Heart left ventricle (tissue), 16 donors: ENCODE measurements around the gene SLC13A4. TPM values are rescaled to one million over a fixed set of nuclear protein-coding genes. Genes with fewer than 3 reads are reported as not detected.

Experiments
- ATAC-seq, 4 donors: fragments of 200-7000 bp; cut with Tn5 transposase; one replicate each; pipeline ENCODE4 v1.9.1; 2020 to 2022; ENCODE audit warnings: moderate library complexity in 4 of 4, mild to moderate bottlenecking in 3 of 4, moderate number of reproducible peaks in 1 of 4
- DNase-seq, 5 donors: peaks; one replicate each; pipeline ENCODE4 v3.0.0-alpha.2; 2020
- H3K27ac ChIP-seq, 12 donors: fragments of 200-600 bp; sonication (generic) in 4 of 12; one replicate each; pipeline versions ENCODE4 v1.5.0 to v1.8.0; 2016 to 2022; ENCODE audit warnings: mild to moderate bottlenecking in 2 of 12
- H3K27me3 ChIP-seq, 9 donors: fragments of 200-600 bp; sonication (generic) in 2 of 9; one replicate each; pipeline versions ENCODE4 v1.5.1 to v1.8.0; 2016 to 2022; ENCODE audit warnings: mild to moderate bottlenecking in 3 of 9
- H3K36me3 ChIP-seq, 9 donors: fragments of 200-600 bp; sonication (generic) in 2 of 9; one replicate each; pipeline versions ENCODE4 v1.5.0 to v1.8.0; 2018 to 2022; ENCODE audit warnings: mild to moderate bottlenecking in 2 of 9
- H3K4me1 ChIP-seq, 12 donors: fragments of 200-600 bp; sonication (generic) in 4 of 12; one replicate each; pipeline versions ENCODE4 v1.5.0 to v1.8.0; 2016 to 2022; ENCODE audit warnings: mild to moderate bottlenecking in 3 of 12
- H3K4me3 ChIP-seq, 12 donors: fragments of 200-600 bp; sonication (generic) in 4 of 12; one replicate each; pipeline versions ENCODE4 v1.5.0 to v1.8.0; 2017 to 2022; ENCODE audit warnings: mild to moderate bottlenecking in 9 of 12, moderate library complexity in 4 of 12
- H3K9me3 ChIP-seq, 12 donors: fragments of 200-600 bp; sonication (generic) in 4 of 12; one replicate each; pipeline versions ENCODE4 v1.5.0 to v1.8.0; 2016 to 2022; ENCODE audit warnings: mild to moderate bottlenecking in 1 of 12
- CTCF ChIP-seq, 12 donors: fragments of 200-600 bp; sonication (generic) in 4 of 12; IDR thresholded peaks; one replicate each; pipeline versions ENCODE4 v1.5.0 to v1.8.0; 2018 to 2022; ENCODE audit warnings: antibody characterized with exemption in 12 of 12, mild to moderate bottlenecking in 5 of 12
- POLR2A ChIP-seq, 2 donors: fragments of 450-650 bp; IDR thresholded peaks; one replicate each; pipeline ENCODE4 v1.6.1; 2017; ENCODE audit warnings: antibody characterized with exemption in 2 of 2, mild to moderate bottlenecking in 2 of 2, moderate library complexity in 2 of 2
- WGBS, 4 donors: extraction: QIAGEN DNeasy Blood & Tissue Kit in 2 of 4; methylation state at CpG; one replicate each; pipeline versions ENCODE4 v1.1.5 to v1.1.7; 2013 to 2018; 5-methylcytosine and 5-hydroxymethylcytosine counted together
- intact Hi-C, 10 donors: fragments of 100-400 bp; cut with DNase I; formaldehyde crosslinking; loops; one replicate each; pipeline versions ENCODE4 v1.11.1 to v1.14.2; 2022
- polyA plus RNA-seq, 2 donors: library from polyadenylated mRNA; stranded (reverse); fragments of 200-250 nt; gene quantifications; one replicate each; pipeline ENCODE4 v1.2.3, GENCODE V29; 2013
- total RNA-seq, 9 donors: library from RNA; depleted of rRNA in 2 of 9; stranded (reverse); fragments of >200 nt in 2 of 9; fragmentation: NEBNext Ultra II Directional in 3 of 9; extraction: Animal tissue kit (Norgen Biotek cat#: 25700) in 3 of 9; gene quantifications; one replicate each; pipeline versions ENCODE4 v1.1.0 to v1.2.4, GENCODE V29; 2016 to 2023
- donor health status: ischemic (EF 13 %, LVEDD 7.1; RV severe dilation, severe dysfunction).
- donor health status: healthy with polysubstance abuse.
- donor health status: DM: no; HTN: yes; CAD: no.
- donor health status: DM: no; HTN: no; CAD: no.
- donor health status: ischemic (EF 25% LVEDD 6.9; RV normal size, moderate dysfunction).
- donor health status: ischemic (EF 25% LVEDD 5.7; RV mildly dilated, moderate dysfunction).
- donor health status: healthy.
- donor health status: DM: yes; HTN: yes; CAD: no.
- donor health status: ischemic (EF 35%, LVEDD 5.7; RV mildly dilated, moderate dysfunction).
- donor health status: nonischemic (EF 11% LVEDD 7.7; RV severe dilation, severe dysfunction).
- donor health status: DM: yes; HTN: yes; CAD: no.
- donor health status: PGD.
- donor health status: ischemic (EF 29% LVEDD 5.4; RV normal size, mild dysfunction).
- donor health status: nonischemic (EF 23%, LVEDD 6.1; RV moderate dilation, normal function).

The SLC13A4 gene
- total and polyA plus RNA-seq, 11 donors, result 0.08 to 1.5 (median 0.46) TPM; not detected in 1

GRCh38 chr7:135683609-135684008 is 44.4 kb downstream of the SLC13A4 start:
- Histone ChIP-seq H3K36me3 (peaks cover 0 to 28% (median 7%) of the 10 kb centered on the region in 9 donors), H3K9me3 (no peaks in the 10 kb centered on the region), H3K4me1 (peaks cover 0 to 39% (median 13%) of the 10 kb centered on the region in 12 donors), H3K4me3 (no peak overlapping the region), H3K27me3 (no peaks in the 10 kb centered on the region), H3K27ac (peak overlapping the region in 3 of 12 donors; percentile 15 to 61 (median 17))
- no peak for TF ChIP-seq CTCF (IDR thresholded peaks at IDR 0.05)
- no peak for TF ChIP-seq POLR2A (IDR thresholded peaks at IDR 0.05)
- 86% methylated on average over 3 of the region's 3 CpGs for WGBS, 4 donors
- ATAC-seq (no peak), DNase-seq (no peak)
- intact Hi-C loops, result loop anchor here in 1 of 10 donors (5.0 kb wide), 1 partner anchor 109 kb away; no protein-coding TSS in a partner anchor

- peak overlapping the region in 9 of 12 donors; percentile 18 to 77 (median 56) for H3K27ac ChIP-seq
- no peaks in the 10 kb centered on the region for H3K27me3 ChIP-seq
- peak in 1 of 5 donors; percentile 48 for DNase-seq
- peak; percentile 35 to 77 (median 56) for ATAC-seq
- H3K9me3 ChIP-seq, result no peaks in the 10 kb centered on the region
- peaks cover 0 to 48% (median 19%) of the 10 kb centered on the region in 12 donors for H3K4me1 ChIP-seq
- TF ChIP-seq CTCF (IDR thresholded peaks at IDR 0.05) (no peak), POLR2A (IDR thresholded peaks at IDR 0.05) (no peak)
- H3K36me3 ChIP-seq, result peaks cover 0 to 36% (median 11%) of the 10 kb centered on the region in 9 donors
- H3K4me3 ChIP-seq, result no peak overlapping the region
- WGBS, 4 donors, result 41 to 77% (median 54%) methylated on average over 3 of the region's 3 CpGs
- intact Hi-C loops, result loop anchor here in 1 of 10 donors (5.0 kb wide), 1 partner anchor 110 kb away; no protein-coding TSS in a partner anchor
These were observed 45.8 kb downstream of the SLC13A4 start for GRCh38 chr7:135682191-135682590.

- no peak overlapping the region for H3K4me3 ChIP-seq
- ATAC-seq, result peak in 3 of 4 donors; percentile 27 to 49 (median 41)
- H3K4me1 ChIP-seq, result peaks cover 0 to 48% (median 19%) of the 10 kb centered on the region in 12 donors
- 32 to 54% (median 43%) methylated on average over 5 of the region's 5 CpGs for WGBS, 4 donors
- H3K27me3 ChIP-seq, result no peaks in the 10 kb centered on the region
- H3K36me3 ChIP-seq, result peaks cover 0 to 36% (median 11%) of the 10 kb centered on the region in 9 donors
- no peak for DNase-seq
- intact Hi-C loops, result loop anchor here in 1 of 10 donors (5.0 kb wide), 1 partner anchor 111 kb away; no protein-coding TSS in a partner anchor
- TF ChIP-seq CTCF (IDR thresholded peaks at IDR 0.05) (no peak), POLR2A (IDR thresholded peaks at IDR 0.05) (no peak)
- H3K27ac ChIP-seq, result peak overlapping the region in 9 of 12 donors; percentile 18 to 77 (median 56)
- no peaks in the 10 kb centered on the region for H3K9me3 ChIP-seq
These were observed 46.2 kb downstream of the SLC13A4 start for GRCh38 chr7:135681762-135682161.

- TF ChIP-seq POLR2A (IDR thresholded peaks at IDR 0.05) (no peak), CTCF (IDR thresholded peaks at IDR 0.05) (no peak)
- H3K4me1 ChIP-seq, result peaks cover 0 to 44% (median 13%) of the 10 kb centered on the region in 12 donors
- H3K4me3 ChIP-seq, result no peak overlapping the region
- no peaks in the 10 kb centered on the region for H3K9me3 ChIP-seq
- DNase-seq, result peak in 2 of 5 donors; percentile 51 to 69
- no peaks in the 10 kb centered on the region for H3K27me3 ChIP-seq
- peaks cover 0 to 60% (median 29%) of the 10 kb centered on the region in 9 donors for H3K36me3 ChIP-seq
- WGBS, 4 donors, result 56 to 70% (median 69%) methylated on average over 4 of the region's 4 CpGs
- peak; percentile 32 to 66 (median 58) for ATAC-seq
- peak overlapping the region in 5 of 12 donors; percentile 3 to 40 (median 20) for H3K27ac ChIP-seq
- intact Hi-C loops, result loop anchor here in 3 of 10 donors (5.0 to 10.0 kb wide), 3 partner anchors 86 to 326 kb away; no protein-coding TSS in a partner anchor
These were observed 49.1 kb downstream of the SLC13A4 start for GRCh38 chr7:135678612-135679575.
